Adrenal gland (tissue), 5 donors: ENCODE data around the gene ATP5PO.

Source experiments
- CTCF ChIP-seq, 6 experiments: fragments of 450-650 bp in 4 of 6; fragments of 200-600 bp in 2 of 6; sonication (generic) in 1 of 6; IDR thresholded peaks; 1 replicate in 5 of 6; 2 replicates in 1 of 6; pipeline versions ENCODE4 v1.5.1 to v1.8.0; 2016 to 2021; ENCODE audit warnings: antibody characterized with exemption in 6 of 6, mild to moderate bottlenecking in 2 of 6, moderate library complexity in 1 of 6
- POLR2A ChIP-seq, 2 donors: fragments of 450-650 bp; IDR thresholded peaks; one replicate each; pipeline ENCODE4 v1.6.1; 2017; ENCODE audit warnings: antibody characterized with exemption in 2 of 2, mild to moderate bottlenecking in 2 of 2, moderate library complexity in 1 of 2
- donor health status: DM: no; HTN: no; CAD: no.

- TF ChIP-seq CTCF (IDR thresholded peaks at IDR 0.05) (no peak), POLR2A (IDR thresholded peaks at IDR 0.05) (no peak)
Measured at GRCh38 chr21:33909756-33910155, 5.8 kb downstream of the ATP5PO start.
